H1 (cell line): ENCODE measurements around the gene CLDN7.

Experiments used
- EZH2 ChIP-seq: fragments of 200-600 bp; sonication (generic); IDR thresholded peaks from 2 replicates; pipeline ENCODE4 v1.7.1; 2012; ENCODE audit warnings: low read depth, mild to moderate bottlenecking, moderate library complexity, low read length, inconsistent platforms; ENCODE audit not compliant: severe bottlenecking
- SP4 ChIP-seq: IDR thresholded peaks from 2 replicates; pipeline ENCODE4 v1.6.1; 2012; ENCODE audit warnings: low read length, inconsistent platforms
- TF ChIP-seq, protein P1 (sequence below), 3 experiments: IDR thresholded peaks; 1 replicate in 2 of 3; 2 replicates in 1 of 3; pipeline versions ENCODE4 v1.5.1 to v1.6.1; 2011; ENCODE audit warnings: low read length in 3 of 3, mild to moderate bottlenecking in 3 of 3, inconsistent platforms in 2 of 3, low read depth in 1 of 3, moderate library complexity in 1 of 3; ENCODE audit not compliant: insufficient read depth in 1 of 3; ENCODE audit errors: control extremely low read depth in 1 of 3
- TF ChIP-seq, protein P2 (sequence below): IDR thresholded peaks from 2 replicates; pipeline ENCODE4 v1.6.1; 2011; ENCODE audit warnings: low read length, improper control_type of control experiment
- TF ChIP-seq, protein P3 (sequence below): IDR thresholded peaks from 2 replicates; pipeline ENCODE4 v1.6.1; 2012; ENCODE audit warnings: inconsistent platforms
- TF ChIP-seq, protein P4 (sequence below): IDR thresholded peaks from 2 replicates; pipeline ENCODE4 v1.6.1; 2012; ENCODE audit warnings: low read length, inconsistent platforms

DNA sequence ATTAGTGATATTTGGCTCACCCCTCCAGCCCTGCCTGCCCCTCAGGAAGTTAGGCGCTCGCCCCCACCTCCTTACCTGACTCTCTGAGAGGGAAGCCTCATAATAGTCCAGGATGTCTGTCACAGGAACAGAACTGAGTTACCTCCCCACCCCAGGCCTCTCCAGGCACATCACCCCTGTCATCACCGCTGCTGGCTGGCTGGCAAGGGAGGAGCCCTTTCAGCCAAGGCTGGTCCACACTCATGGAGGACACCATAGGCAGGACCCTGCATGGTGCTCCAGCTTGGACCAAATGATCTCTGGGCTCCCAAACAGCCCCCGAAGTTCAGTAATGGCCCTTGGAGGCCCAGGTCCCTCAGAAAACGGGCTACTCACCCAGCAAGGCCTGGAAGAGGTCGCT is 44.1 kb downstream of the CLDN7 start:
- TF ChIP-seq, protein P1, sequence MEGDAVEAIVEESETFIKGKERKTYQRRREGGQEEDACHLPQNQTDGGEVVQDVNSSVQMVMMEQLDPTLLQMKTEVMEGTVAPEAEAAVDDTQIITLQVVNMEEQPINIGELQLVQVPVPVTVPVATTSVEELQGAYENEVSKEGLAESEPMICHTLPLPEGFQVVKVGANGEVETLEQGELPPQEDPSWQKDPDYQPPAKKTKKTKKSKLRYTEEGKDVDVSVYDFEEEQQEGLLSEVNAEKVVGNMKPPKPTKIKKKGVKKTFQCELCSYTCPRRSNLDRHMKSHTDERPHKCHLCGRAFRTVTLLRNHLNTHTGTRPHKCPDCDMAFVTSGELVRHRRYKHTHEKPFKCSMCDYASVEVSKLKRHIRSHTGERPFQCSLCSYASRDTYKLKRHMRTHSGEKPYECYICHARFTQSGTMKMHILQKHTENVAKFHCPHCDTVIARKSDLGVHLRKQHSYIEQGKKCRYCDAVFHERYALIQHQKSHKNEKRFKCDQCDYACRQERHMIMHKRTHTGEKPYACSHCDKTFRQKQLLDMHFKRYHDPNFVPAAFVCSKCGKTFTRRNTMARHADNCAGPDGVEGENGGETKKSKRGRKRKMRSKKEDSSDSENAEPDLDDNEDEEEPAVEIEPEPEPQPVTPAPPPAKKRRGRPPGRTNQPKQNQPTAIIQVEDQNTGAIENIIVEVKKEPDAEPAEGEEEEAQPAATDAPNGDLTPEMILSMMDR (IDR thresholded peaks at IDR 0.05; ENCODE audit: control extremely low read depth in 1 of 3, insufficient read depth in 1 of 3, low read depth in 1 of 3, low read length in 3 of 3), result no peak
- TF ChIP-seq, protein P2, sequence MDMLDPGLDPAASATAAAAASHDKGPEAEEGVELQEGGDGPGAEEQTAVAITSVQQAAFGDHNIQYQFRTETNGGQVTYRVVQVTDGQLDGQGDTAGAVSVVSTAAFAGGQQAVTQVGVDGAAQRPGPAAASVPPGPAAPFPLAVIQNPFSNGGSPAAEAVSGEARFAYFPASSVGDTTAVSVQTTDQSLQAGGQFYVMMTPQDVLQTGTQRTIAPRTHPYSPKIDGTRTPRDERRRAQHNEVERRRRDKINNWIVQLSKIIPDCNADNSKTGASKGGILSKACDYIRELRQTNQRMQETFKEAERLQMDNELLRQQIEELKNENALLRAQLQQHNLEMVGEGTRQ, result no peak
- TF ChIP-seq, protein P3, sequence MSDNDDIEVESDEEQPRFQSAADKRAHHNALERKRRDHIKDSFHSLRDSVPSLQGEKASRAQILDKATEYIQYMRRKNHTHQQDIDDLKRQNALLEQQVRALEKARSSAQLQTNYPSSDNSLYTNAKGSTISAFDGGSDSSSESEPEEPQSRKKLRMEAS, result no peak
- TF ChIP-seq EZH2 (no peak), SP4 (no peak)
- TF ChIP-seq, protein P4, sequence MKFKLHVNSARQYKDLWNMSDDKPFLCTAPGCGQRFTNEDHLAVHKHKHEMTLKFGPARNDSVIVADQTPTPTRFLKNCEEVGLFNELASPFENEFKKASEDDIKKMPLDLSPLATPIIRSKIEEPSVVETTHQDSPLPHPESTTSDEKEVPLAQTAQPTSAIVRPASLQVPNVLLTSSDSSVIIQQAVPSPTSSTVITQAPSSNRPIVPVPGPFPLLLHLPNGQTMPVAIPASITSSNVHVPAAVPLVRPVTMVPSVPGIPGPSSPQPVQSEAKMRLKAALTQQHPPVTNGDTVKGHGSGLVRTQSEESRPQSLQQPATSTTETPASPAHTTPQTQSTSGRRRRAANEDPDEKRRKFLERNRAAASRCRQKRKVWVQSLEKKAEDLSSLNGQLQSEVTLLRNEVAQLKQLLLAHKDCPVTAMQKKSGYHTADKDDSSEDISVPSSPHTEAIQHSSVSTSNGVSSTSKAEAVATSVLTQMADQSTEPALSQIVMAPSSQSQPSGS, result no peak
